C4-2B (cell line): Measurements from ENCODE around the gene DICER1.
A peak's percentile ranks its signal among the peaks of the same experiment; 100 is the strongest.

ENCODE experiments used
- H3K27ac ChIP-seq: fragments of 450-650 bp; 2 replicates; pipeline ENCODE4 v1.5.1; 2017
- ZFX ChIP-seq: fragments of 450-650 bp; IDR thresholded peaks from 2 replicates; pipeline ENCODE4 v1.6.1; 2017
- TF ChIP-seq, protein P1 (sequence below): fragments of 450-650 bp; conservative IDR thresholded peaks from 2 replicates; pipeline ENCODE4 v1.5.1; 2017; ENCODE audit warnings: mild to moderate bottlenecking

Gene DICER1

DNA sequence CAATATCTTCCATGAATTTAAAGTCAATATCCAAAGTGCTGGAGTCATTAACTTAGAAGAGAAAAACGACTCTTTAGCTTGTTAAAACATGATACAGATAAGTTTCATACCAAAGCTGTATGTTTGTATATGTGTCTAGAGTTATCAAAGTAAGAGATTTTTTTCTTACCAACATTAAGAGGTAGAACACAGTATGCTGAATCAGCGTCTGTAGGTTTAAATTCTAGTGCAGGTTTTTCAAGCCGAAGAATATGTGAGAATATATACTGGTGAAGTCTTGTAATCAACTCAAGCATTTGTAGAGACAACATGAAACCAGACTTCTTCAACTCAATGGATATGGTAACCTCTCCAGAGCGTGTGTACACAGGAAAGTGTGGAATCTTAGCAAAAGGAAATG is 49.6 kb downstream of the DICER1 start:
- no peak overlapping the region for H3K27ac ChIP-seq
- TF ChIP-seq, protein P1, sequence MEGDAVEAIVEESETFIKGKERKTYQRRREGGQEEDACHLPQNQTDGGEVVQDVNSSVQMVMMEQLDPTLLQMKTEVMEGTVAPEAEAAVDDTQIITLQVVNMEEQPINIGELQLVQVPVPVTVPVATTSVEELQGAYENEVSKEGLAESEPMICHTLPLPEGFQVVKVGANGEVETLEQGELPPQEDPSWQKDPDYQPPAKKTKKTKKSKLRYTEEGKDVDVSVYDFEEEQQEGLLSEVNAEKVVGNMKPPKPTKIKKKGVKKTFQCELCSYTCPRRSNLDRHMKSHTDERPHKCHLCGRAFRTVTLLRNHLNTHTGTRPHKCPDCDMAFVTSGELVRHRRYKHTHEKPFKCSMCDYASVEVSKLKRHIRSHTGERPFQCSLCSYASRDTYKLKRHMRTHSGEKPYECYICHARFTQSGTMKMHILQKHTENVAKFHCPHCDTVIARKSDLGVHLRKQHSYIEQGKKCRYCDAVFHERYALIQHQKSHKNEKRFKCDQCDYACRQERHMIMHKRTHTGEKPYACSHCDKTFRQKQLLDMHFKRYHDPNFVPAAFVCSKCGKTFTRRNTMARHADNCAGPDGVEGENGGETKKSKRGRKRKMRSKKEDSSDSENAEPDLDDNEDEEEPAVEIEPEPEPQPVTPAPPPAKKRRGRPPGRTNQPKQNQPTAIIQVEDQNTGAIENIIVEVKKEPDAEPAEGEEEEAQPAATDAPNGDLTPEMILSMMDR = no peak
- TF ChIP-seq ZFX = no peak

DNA sequence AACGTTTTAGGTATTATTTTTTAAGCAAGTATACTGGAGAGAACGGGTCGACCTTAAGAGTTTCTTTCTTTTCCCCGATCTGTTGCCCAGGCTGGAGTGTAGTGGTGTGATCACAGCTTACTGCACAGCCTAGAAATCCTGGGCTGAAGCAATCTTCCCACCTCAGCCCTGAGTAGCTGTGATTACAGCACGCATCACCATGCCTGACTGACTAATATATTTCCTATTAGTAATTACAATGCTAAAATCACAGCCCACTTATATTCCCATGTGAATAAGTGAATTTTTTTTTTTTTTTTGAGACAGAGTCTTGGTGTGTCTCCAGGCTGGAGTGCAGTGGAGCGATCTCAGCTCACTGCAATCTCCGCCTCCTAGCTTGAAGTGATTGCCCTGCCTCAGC is 50.4 kb downstream of the DICER1 start:
- no peak overlapping the region for H3K27ac ChIP-seq
- TF ChIP-seq, protein P1 = no peak
- TF ChIP-seq ZFX = no peak

DNA sequence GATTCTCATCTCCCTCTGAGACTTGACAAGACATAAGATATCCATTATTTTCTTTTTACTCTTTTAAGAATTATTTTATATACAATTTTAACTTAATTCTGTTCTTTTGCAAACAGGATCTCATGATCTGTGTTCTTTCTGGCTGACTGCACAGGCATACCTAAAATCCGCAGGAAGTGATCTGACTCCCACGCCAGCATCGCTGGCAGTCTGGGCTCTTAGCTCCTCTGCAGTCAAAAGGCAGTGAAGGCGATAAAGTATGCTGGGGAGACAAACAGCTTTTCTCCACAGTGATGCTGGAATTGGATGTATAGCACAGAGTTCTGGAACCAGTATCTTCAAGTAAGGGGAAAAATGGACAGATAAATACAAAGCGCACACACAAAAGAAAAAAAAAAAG is 52.4 kb downstream of the DICER1 start:
- TF ChIP-seq, protein P1 = no peak
- no peak for TF ChIP-seq ZFX
- H3K27ac ChIP-seq = no peak overlapping the region

DNA sequence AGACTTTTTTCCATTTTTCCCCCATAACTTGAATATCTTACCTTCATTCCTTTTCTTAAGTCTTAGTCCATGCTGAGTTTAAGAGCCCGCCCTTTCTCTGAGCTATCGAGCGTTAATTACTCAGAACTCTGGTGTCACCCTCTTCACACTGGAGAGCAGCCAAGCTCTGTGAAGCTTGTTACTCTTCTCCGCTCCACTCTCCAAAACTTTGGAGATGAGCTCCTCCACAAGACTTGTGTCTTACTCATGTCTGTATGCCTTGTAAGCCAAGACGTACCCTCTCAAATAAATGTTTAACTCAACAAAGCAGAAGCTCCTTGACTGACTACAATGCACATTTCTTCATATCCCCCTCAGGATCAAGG is 54.7 kb downstream of the DICER1 start:
- no peak overlapping the region for H3K27ac ChIP-seq
- TF ChIP-seq, protein P1 = no peak
- TF ChIP-seq ZFX = no peak

DNA sequence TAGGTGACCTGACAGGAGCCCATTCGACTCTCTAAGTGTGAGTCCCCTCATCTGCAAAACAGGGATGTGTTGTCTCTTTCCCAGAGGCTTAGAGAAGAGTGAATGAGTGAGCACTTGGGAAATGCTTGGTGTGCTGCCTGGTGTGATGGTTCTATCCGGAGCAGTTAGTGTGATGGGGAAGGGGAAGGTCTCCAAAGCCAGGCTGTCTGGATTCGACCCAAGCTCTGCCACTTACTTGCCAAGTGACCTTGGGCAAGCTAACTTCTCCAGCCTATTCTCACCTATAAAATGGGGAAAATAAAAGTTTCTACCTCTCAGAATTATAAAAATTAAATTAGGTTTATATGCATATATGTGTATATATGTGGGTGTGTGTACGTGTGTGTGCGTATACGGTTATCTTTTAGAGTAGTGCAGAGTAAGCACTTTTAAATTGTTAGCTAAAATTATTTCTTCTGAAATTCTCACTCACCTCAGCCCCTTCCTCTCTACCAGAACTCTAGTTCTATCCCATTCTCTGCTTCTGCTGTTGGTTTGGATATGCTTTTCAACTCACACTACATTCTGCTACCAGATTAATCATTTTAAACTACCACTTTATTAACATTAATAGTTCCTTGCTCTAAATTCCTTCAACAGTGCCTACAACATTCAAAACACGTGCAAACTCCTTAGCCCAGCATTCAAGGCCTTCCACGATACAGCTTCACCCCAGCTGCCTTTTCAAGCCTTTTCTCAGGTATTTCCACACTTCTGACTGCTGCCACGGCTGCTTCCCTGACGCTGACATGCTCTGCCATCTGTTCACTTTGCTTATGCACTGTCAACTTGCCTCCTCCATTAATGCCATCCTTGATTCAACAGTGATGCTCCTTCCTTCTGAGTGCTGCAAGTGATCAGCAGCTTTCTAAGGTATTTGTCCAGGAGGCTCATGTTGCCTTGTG is 55.3 kb downstream of the DICER1 start:
- TF ChIP-seq ZFX = no peak
- TF ChIP-seq, protein P1 = no peak
- no peak overlapping the region for H3K27ac ChIP-seq

DNA sequence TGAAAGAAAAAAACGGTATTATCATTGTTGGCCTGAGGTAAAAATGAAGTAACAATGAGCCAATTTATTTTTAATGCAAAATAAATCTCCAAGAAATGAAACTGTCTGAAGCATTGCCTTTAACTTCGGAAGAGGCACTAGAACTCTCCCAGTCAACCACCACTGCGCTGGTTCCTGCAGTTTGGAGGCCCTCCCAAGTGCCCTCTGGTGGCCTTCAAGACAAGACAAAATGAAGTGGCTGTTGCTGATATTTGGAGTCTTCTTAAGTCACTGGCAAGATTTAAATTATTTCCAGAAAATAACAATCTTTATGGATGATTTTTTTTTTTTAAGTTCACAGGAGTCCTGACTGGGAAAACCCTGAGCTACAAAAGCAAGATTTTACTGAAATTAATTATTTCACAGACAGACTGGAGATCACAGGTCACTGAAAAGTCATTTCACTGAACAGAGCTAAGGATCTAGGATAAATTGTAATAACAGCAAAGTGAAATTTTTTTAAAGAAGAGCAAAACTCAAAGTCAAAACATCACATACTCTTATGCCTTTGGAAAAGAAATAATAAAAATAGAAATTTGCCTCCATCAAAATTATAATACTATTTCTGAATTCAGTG is 58.2 kb downstream of the DICER1 start:
- TF ChIP-seq, protein P1 = peak; percentile 94
- TF ChIP-seq ZFX = no peak
- H3K27ac ChIP-seq = no peak overlapping the region

DNA sequence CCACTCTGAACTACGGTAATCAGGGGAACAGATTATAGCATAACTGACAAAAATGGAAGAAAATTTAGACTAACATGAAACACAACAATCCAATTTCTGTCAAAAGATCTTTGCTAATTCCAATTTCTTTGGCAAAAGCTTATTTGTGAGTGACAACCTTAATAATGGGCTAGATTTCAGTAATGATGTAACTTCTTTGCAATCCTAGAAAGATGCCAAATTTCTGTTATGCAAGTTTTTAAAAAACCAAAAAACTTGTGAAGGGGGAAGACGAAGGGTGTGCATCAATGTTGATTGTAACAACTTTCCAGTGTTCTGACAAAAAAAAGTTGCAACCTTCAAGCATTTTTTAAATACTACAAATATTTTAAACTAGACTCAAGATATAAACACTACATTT is 59.9 kb downstream of the DICER1 start:
- no peak overlapping the region for H3K27ac ChIP-seq
- no peak for TF ChIP-seq ZFX
- TF ChIP-seq, protein P1 = no peak
